GM23338 (cell line): ENCODE data around the gene TMEM141. TPM values are rescaled to one million over a fixed set of nuclear protein-coding genes. Genes with fewer than 3 reads are reported as not detected.

Experiments
- ATAC-seq: fragments of 200-7000 bp; cut with Tn5 transposase; 3 replicates; pipeline ENCODE4 v1.9.1; 2020
- DNase-seq: peaks from one replicate; pipeline ENCODE4 v3.0.0-alpha.2; 2015; ENCODE audit warnings: low spot score
- H2AFZ ChIP-seq: fragments of 200-600 bp; sonication (generic); 2 replicates; pipeline ENCODE4 v1.8.0; 2016; ENCODE audit warnings: antibody characterized with exemption, mild to moderate bottlenecking, moderate library complexity
- H3F3A ChIP-seq: fragments of 200-600 bp; sonication (generic); replicated peaks from 2 replicates; pipeline ENCODE4 v1.8.0; 2017; ENCODE audit warnings: antibody characterized with exemption, mixed run types, low read depth
- H3K27ac ChIP-seq: fragments of 200-600 bp; sonication (generic); 2 replicates; pipeline ENCODE4 v1.6.1; 2016; ENCODE audit warnings: low read depth
- H3K27me3 ChIP-seq: fragments of 200-600 bp; sonication (generic); 2 replicates; pipeline ENCODE4 v1.8.0; 2016; ENCODE audit warnings: mild to moderate bottlenecking, mixed run types, moderate library complexity; ENCODE audit not compliant: insufficient read depth
- H3K36me3 ChIP-seq: fragments of 200-600 bp; sonication (generic); 2 replicates; pipeline ENCODE4 v1.8.0; 2016; ENCODE audit warnings: mild to moderate bottlenecking; ENCODE audit not compliant: insufficient read depth
- H3K4me1 ChIP-seq: fragments of 200-600 bp; sonication (generic); 2 replicates; pipeline ENCODE4 v1.8.0; 2016; ENCODE audit warnings: mild to moderate bottlenecking, moderate library complexity; ENCODE audit not compliant: insufficient read depth
- H3K4me2 ChIP-seq: fragments of 200-600 bp; sonication (generic); 2 replicates; pipeline ENCODE4 v1.7.1; 2017; ENCODE audit warnings: mixed run types
- H3K4me3 ChIP-seq: fragments of 200-600 bp; sonication (generic); 2 replicates; pipeline ENCODE4 v1.6.1; 2016; ENCODE audit warnings: mixed run types
- H3K79me2 ChIP-seq: fragments of 200-600 bp; sonication (generic); replicated peaks from 2 replicates; pipeline ENCODE4 v1.8.0; 2017; ENCODE audit warnings: mild to moderate bottlenecking; ENCODE audit not compliant: insufficient read depth
- H3K9me2 ChIP-seq: fragments of 200-600 bp; sonication (generic); 2 replicates; pipeline ENCODE4 v1.8.0; 2017; ENCODE audit not compliant: insufficient read depth
- H4K20me1 ChIP-seq: fragments of 200-600 bp; sonication (generic); replicated peaks from 2 replicates; pipeline ENCODE4 v1.8.0; 2017; ENCODE audit warnings: mild to moderate bottlenecking; ENCODE audit not compliant: insufficient read depth
- H3K27ac Mint-ChIP-seq: 2 replicates; pipeline ENCODE4 v1.8.0; 2020; ENCODE audit warnings: inconsistent platforms, mild to moderate bottlenecking, moderate library complexity, mixed read lengths
- H3K27me3 Mint-ChIP-seq: 3 replicates; pipeline ENCODE4 v1.8.0; 2022; ENCODE audit warnings: low read depth, mild to moderate bottlenecking, moderate library complexity, mixed read lengths, inconsistent platforms; ENCODE audit not compliant: insufficient read depth, poor library complexity
- H3K36me3 Mint-ChIP-seq: 3 replicates; pipeline ENCODE4 v1.8.0; 2021; ENCODE audit warnings: low read depth, mild to moderate bottlenecking, inconsistent platforms, moderate library complexity, mixed read lengths
- H3K4me1 Mint-ChIP-seq: 3 replicates; pipeline ENCODE4 v1.8.0; 2020; ENCODE audit warnings: mild to moderate bottlenecking, inconsistent platforms, mixed read lengths
- H3K4me3 Mint-ChIP-seq: 3 replicates; pipeline ENCODE4 v1.8.0; 2021; ENCODE audit warnings: moderate library complexity, mild to moderate bottlenecking, inconsistent platforms, mixed read lengths
- H3K9me3 Mint-ChIP-seq: 3 replicates; pipeline ENCODE4 v1.8.0; 2020; ENCODE audit warnings: moderate library complexity, mild to moderate bottlenecking, inconsistent platforms, mixed read lengths
- EZH2phosphoT487 ChIP-seq: fragments of 200-600 bp; sonication (generic); IDR thresholded peaks from one replicate; pipeline ENCODE4 v1.8.1; 2018; ENCODE audit warnings: antibody characterized with exemption; ENCODE audit not compliant: unreplicated experiment
- POLR2AphosphoS5 ChIP-seq: IDR thresholded peaks from 2 replicates; pipeline ENCODE4 v1.6.1; 2016; ENCODE audit warnings: antibody characterized with exemption, low read depth
- ZNF114 ChIP-seq: fragments of 250-450 bp; sonication (Bioruptor Pico); IDR thresholded peaks from 2 replicates; pipeline ENCODE4 v1.5.0; 2020; ENCODE audit warnings: mild to moderate bottlenecking, moderate library complexity
- polyA plus RNA-seq: library from polyadenylated mRNA; unstranded; fragments of >200 nt; fragmentation: Nextera tagmentation; extraction: Ambion mirVana; gene quantifications from 2 replicates; pipeline ENCODE4 v1.2.1, GENCODE V29; 2016
- total RNA-seq: library from RNA; depleted of rRNA; stranded (reverse); fragments of >200 nt; shearing (Covaris generic); gene quantifications from 2 replicates; pipeline ENCODE4 v1.2.3, GENCODE V29; 2014
- TF ChIP-seq, protein P1 (sequence below): IDR thresholded peaks from 2 replicates; pipeline ENCODE4 v1.6.1; 2016; ENCODE audit warnings: antibody characterized with exemption
- TF ChIP-seq, protein P2 (sequence below), 2 experiments: fragments of 200-600 bp in 1 of 2; sonication (generic) in 1 of 2; conservative IDR thresholded peaks; 2 replicates each; pipeline versions ENCODE4 v1.5.1 to v1.6.1; 2016 to 2017; ENCODE audit warnings: antibody characterized with exemption in 2 of 2, low read depth in 2 of 2, mild to moderate bottlenecking in 2 of 2, moderate library complexity in 1 of 2
- TF ChIP-seq, protein P3 (sequence below): IDR thresholded peaks from one replicate; pipeline ENCODE4 v1.6.1; 2018; ENCODE audit warnings: antibody characterized with exemption; ENCODE audit not compliant: unreplicated experiment

TMEM141 gene
- total and polyA plus RNA-seq, 2 experiments from 2014 or later: 71.4 to 90.5 TPM

DNA sequence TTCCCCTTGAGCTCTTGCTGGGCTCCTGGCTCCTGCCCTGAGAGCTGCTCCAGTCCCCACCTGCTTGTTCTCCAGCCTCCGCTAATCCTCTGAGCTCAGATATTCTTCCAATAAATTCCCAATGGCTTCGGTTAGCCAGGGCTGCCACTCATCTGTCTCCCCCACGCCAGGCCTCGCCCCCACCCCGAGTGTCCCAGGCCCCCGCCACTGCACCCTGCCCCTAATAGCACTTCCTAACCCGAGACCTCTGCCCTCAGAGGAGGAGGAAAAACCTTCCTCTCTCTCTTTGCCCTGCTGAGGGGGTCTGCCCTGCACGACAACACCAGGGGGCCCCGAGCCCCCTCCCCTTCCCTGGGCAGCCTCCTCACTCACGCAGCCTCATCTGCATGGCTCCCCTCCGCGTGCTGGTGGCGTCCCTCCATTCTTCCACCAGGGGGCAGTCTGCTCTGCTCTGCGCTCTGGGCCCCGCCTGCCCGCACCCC is 21.4 kb upstream of the TMEM141 start:
- peak overlapping the region; percentile 52; the same call in 2 of the 3 replicates for H3K4me3 Mint-ChIP-seq

More for the DNA sequence above, 21.4 kb upstream of the TMEM141 start:
- 0 out of 2 replicates have a peak, but pooled peaks cover 7% of the 10 kb centered on the region for H3F3A ChIP-seq
- H3K9me3 Mint-ChIP-seq: peaks cover 25% of the 10 kb centered on the region
- H3K4me1 Mint-ChIP-seq: peaks cover 12% of the 10 kb centered on the region
- no peaks in the 10 kb centered on the region for H3K27me3 ChIP-seq
- DNase-seq (peak; percentile 90), ATAC-seq (peak; percentile 81)
- peaks cover 10% of the 10 kb centered on the region for H3K27me3 Mint-ChIP-seq
- peaks cover 11% of the 10 kb centered on the region for H3K36me3 Mint-ChIP-seq
- H3K27ac ChIP-seq: no peak overlapping the region
- no peaks in the 10 kb centered on the region; the same call in 1 of the 2 replicates for H3K36me3 ChIP-seq
- H3K4me1 ChIP-seq: no peaks in the 10 kb centered on the region
- TF ChIP-seq, protein P1, sequence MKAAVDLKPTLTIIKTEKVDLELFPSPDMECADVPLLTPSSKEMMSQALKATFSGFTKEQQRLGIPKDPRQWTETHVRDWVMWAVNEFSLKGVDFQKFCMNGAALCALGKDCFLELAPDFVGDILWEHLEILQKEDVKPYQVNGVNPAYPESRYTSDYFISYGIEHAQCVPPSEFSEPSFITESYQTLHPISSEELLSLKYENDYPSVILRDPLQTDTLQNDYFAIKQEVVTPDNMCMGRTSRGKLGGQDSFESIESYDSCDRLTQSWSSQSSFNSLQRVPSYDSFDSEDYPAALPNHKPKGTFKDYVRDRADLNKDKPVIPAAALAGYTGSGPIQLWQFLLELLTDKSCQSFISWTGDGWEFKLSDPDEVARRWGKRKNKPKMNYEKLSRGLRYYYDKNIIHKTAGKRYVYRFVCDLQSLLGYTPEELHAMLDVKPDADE: no peak
- TF ChIP-seq EZH2phosphoT487 (no peak), POLR2AphosphoS5 (no peak), ZNF114 (CRISPR knock-in tag) (no peak)
- TF ChIP-seq, protein P2, sequence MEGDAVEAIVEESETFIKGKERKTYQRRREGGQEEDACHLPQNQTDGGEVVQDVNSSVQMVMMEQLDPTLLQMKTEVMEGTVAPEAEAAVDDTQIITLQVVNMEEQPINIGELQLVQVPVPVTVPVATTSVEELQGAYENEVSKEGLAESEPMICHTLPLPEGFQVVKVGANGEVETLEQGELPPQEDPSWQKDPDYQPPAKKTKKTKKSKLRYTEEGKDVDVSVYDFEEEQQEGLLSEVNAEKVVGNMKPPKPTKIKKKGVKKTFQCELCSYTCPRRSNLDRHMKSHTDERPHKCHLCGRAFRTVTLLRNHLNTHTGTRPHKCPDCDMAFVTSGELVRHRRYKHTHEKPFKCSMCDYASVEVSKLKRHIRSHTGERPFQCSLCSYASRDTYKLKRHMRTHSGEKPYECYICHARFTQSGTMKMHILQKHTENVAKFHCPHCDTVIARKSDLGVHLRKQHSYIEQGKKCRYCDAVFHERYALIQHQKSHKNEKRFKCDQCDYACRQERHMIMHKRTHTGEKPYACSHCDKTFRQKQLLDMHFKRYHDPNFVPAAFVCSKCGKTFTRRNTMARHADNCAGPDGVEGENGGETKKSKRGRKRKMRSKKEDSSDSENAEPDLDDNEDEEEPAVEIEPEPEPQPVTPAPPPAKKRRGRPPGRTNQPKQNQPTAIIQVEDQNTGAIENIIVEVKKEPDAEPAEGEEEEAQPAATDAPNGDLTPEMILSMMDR (conservative IDR thresholded peaks at IDR 0.05; ENCODE audit: low read depth in 2 of 2): peak; percentile 50 to 80
- TF ChIP-seq, protein P3, sequence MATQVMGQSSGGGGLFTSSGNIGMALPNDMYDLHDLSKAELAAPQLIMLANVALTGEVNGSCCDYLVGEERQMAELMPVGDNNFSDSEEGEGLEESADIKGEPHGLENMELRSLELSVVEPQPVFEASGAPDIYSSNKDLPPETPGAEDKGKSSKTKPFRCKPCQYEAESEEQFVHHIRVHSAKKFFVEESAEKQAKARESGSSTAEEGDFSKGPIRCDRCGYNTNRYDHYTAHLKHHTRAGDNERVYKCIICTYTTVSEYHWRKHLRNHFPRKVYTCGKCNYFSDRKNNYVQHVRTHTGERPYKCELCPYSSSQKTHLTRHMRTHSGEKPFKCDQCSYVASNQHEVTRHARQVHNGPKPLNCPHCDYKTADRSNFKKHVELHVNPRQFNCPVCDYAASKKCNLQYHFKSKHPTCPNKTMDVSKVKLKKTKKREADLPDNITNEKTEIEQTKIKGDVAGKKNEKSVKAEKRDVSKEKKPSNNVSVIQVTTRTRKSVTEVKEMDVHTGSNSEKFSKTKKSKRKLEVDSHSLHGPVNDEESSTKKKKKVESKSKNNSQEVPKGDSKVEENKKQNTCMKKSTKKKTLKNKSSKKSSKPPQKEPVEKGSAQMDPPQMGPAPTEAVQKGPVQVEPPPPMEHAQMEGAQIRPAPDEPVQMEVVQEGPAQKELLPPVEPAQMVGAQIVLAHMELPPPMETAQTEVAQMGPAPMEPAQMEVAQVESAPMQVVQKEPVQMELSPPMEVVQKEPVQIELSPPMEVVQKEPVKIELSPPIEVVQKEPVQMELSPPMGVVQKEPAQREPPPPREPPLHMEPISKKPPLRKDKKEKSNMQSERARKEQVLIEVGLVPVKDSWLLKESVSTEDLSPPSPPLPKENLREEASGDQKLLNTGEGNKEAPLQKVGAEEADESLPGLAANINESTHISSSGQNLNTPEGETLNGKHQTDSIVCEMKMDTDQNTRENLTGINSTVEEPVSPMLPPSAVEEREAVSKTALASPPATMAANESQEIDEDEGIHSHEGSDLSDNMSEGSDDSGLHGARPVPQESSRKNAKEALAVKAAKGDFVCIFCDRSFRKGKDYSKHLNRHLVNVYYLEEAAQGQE: no peak
- no peaks in the 10 kb centered on the region for H3K9me2 ChIP-seq
- no peaks in the 10 kb centered on the region for H4K20me1 ChIP-seq
- H2AFZ ChIP-seq: peak overlapping the region; percentile 76; the same call in 1 of the 2 replicates
- peak overlapping the region; percentile 52 for H3K4me3 ChIP-seq
- no peaks in the 10 kb centered on the region for H3K79me2 ChIP-seq
- no peak overlapping the region for H3K27ac Mint-ChIP-seq
- peak overlapping the region; percentile 77 for H3K4me2 ChIP-seq
